ENCODE measurements around the gene LIN37. TPM values are rescaled to one million over a fixed set of nuclear protein-coding genes. Genes with fewer than 3 reads are reported as not detected.

Gene LIN37
- total RNA-seq, 1 donor from 2014 or later: 14.3 TPM

DNA sequence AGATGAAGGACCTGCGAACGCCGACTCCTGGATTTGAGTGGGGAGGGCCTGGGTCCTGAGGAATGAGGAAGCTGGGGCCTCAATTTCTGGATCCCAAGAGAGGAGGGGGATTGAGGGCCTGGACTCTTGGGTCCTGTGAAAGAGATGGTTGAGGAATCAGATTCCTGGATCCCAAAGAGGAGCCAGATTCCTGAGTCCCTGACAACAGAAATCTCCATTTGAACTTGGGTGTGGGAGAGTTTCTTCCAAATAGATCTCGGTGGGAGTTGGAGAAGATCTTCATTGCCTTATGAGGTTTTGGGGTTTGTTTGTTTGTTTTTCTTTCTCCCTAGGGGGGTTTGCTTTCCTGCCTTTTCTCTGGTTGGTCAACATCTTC, 2.3 kb upstream of the LIN37 start:
- Mint-ChIP-seq H3K9me3 (no peaks in the 10 kb centered on the region), H3K4me1 (peaks cover 63% of the 10 kb centered on the region), H3K27me3 (no peaks in the 10 kb centered on the region), H3K36me3 (ENCODE audit: low read depth) (peaks cover 27% of the 10 kb centered on the region), H3K4me3 (peak overlapping the region; percentile 92), H3K27ac (peak overlapping the region; percentile 99)
- TF ChIP-seq, protein P1, sequence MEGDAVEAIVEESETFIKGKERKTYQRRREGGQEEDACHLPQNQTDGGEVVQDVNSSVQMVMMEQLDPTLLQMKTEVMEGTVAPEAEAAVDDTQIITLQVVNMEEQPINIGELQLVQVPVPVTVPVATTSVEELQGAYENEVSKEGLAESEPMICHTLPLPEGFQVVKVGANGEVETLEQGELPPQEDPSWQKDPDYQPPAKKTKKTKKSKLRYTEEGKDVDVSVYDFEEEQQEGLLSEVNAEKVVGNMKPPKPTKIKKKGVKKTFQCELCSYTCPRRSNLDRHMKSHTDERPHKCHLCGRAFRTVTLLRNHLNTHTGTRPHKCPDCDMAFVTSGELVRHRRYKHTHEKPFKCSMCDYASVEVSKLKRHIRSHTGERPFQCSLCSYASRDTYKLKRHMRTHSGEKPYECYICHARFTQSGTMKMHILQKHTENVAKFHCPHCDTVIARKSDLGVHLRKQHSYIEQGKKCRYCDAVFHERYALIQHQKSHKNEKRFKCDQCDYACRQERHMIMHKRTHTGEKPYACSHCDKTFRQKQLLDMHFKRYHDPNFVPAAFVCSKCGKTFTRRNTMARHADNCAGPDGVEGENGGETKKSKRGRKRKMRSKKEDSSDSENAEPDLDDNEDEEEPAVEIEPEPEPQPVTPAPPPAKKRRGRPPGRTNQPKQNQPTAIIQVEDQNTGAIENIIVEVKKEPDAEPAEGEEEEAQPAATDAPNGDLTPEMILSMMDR (IDR thresholded peaks at IDR 0.05): no peak
- ATAC-seq (ENCODE audit: low read depth) (no peak), DNase-seq (no peak)
- CTCF ChIA-PET: interaction anchor here (1.6 kb wide), 1 partner anchor 51 kb away, joined by 4 read pairs; no protein-coding TSS in a partner anchor
- POLR2A ChIA-PET: interaction anchor here (0.6 to 5.2 kb wide), 12 partner anchors 11 to 534 kb away, joined by 3 to 69 read pairs (median 5); partner anchors contain the start of genes HSPB6, NFKBID, PROSER3 and ZNF146
- intact Hi-C loops (cut with micrococcal nuclease): loop anchor here (10.0 kb wide), 2 partner anchors 369 to 1569 kb away; partner anchors contain the start of genes OVOL3, POLR2I and TBCB

- Mint-ChIP-seq H3K27ac (no peak overlapping the region), H3K27me3 (no peaks in the 10 kb centered on the region), H3K4me3 (peak overlapping the region; percentile 92), H3K36me3 (ENCODE audit: low read depth) (peaks cover 27% of the 10 kb centered on the region), H3K4me1 (peaks cover 62% of the 10 kb centered on the region), H3K9me3 (no peaks in the 10 kb centered on the region)
- TF ChIP-seq, protein P1 (IDR thresholded peaks at IDR 0.05): no peak
- CTCF ChIA-PET: no interaction called here
- intact Hi-C loops (cut with micrococcal nuclease): loop anchor here (10.0 kb wide), 2 partner anchors 368 to 1568 kb away; partner anchors contain the start of genes OVOL3, POLR2I and TBCB
- DNase-seq: no peak
- POLR2A ChIA-PET: interaction anchor here (0.6 to 5.2 kb wide), 3 partner anchors 11 to 483 kb away, joined by 3 to 69 read pairs (median 4); partner anchors contain the start of genes HSPB6 and PROSER3
- ATAC-seq (ENCODE audit: low read depth): no peak
These were observed 1.8 kb upstream of the LIN37 start for GRCh38 chr19:35746531-35746930.

DNA sequence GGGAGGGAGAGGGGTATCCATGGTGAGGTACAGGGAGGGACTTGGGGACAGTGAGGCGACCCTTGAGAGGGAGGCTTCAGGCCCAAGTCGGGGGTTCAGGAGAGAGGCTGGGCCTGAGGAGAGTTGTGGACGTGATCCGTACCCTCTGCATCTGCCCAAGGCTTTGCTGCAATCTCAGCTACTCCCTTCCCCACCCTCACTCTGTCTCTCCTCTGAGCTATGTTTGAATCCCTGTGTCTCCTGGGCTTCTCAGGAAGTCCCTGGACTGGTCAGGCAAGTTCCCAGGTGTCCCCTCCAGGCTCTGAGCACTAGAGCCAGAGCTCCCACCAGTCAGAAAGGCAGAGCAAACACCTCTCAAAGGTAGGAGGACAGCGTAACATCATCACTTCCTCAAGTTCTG, 1.8 kb downstream of the LIN37 start:
- ATAC-seq (ENCODE audit: low read depth) (no peak), DNase-seq (no peak)
- Mint-ChIP-seq H3K36me3 (ENCODE audit: low read depth) (peaks cover 38% of the 10 kb centered on the region), H3K4me3 (no peak overlapping the region), H3K9me3 (no peaks in the 10 kb centered on the region), H3K27ac (no peak overlapping the region), H3K27me3 (peaks cover 5% of the 10 kb centered on the region), H3K4me1 (peaks cover 37% of the 10 kb centered on the region)
- ChIA-PET CTCF (no interaction called here), POLR2A (interaction anchor here (0.6 to 2.5 kb wide), 3 partner anchors 7 to 48 kb away, joined by 3 to 9 read pairs (median 6); no protein-coding TSS in a partner anchor)
- intact Hi-C loops (cut with micrococcal nuclease): no loop called here
- TF ChIP-seq, protein P1 (IDR thresholded peaks at IDR 0.05): no peak

DNA sequence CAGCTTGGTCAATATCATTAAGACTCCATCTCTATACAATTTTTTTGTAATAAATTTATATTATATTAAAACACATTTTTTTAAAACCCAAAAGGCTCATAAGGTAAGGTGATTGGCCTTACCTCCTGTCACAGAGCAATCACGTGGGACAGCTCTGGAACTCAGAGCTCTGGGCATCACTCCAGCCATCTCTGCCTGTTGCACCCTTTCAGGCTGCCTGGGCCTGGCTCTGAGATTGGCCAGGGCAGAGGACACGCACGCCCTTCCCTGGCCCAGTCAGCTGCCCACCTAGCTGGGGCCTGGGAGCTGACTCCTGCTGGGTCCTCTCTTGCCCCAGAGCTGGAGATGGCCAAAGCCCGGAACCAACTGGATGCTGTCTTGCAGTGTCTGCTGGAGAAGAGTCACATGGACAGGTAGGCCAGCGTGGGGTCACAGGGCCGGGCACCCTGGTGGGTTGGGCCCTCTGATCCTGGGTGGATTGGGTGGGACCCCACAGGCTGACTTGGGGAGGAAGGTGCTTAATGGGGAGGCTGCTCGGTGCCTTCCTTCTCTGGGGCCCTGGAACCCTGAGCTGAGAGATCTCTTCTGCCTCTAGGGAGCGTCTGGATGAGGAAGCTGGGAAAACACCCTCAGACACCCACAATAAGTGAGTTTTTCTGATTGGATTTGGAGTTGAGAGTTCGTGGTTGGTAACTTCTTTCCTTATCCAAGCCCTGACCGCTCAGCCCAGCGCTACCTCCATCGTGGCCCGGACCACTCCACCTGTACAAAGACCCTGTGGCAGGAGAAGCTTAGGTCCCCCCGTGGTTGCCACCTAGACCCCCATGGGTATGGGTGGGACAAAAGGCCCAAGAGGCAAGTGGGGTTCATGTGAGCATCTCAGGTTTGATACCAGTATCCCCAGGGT, 3.7 kb downstream of the LIN37 start:
- intact Hi-C loops (cut with micrococcal nuclease): no loop called here
- CTCF ChIA-PET: no interaction called here
- no peak overlapping the region for H3K4me3 Mint-ChIP-seq

More for the DNA sequence above, 3.7 kb downstream of the LIN37 start:
- peaks cover 12% of the 10 kb centered on the region for H3K27me3 Mint-ChIP-seq
- peaks cover 32% of the 10 kb centered on the region for H3K36me3 Mint-ChIP-seq (ENCODE audit: low read depth)
- no peaks in the 10 kb centered on the region for H3K9me3 Mint-ChIP-seq
- TF ChIP-seq, protein P1 (IDR thresholded peaks at IDR 0.05): no peak
- H3K27ac Mint-ChIP-seq: no peak overlapping the region
- POLR2A ChIA-PET: interaction anchor here (0.6 to 1.1 kb wide), 3 partner anchors 10 to 152 kb away, joined by 3 to 6 read pairs (median 6); partner anchors contain the start of genes IGFLR1 and NFKBID
- H3K4me1 Mint-ChIP-seq: peaks cover 35% of the 10 kb centered on the region
- no peak for DNase-seq
- ATAC-seq (ENCODE audit: low read depth): no peak
